Smooth muscle cell of the coronary artery (primary cell): Measurements from ENCODE around the gene ACO2. TPM values are rescaled to one million over a fixed set of nuclear protein-coding genes. Genes with fewer than 3 reads are reported as not detected.

Experiments used
- total RNA-seq: library from RNA; depleted of rRNA; stranded (reverse); fragments of >200 nt; gene quantifications from 2 replicates; pipeline ENCODE4 v1.2.3, GENCODE V29; 2014; ENCODE audit warnings: low replicate concordance

Gene ACO2
- total RNA-seq, result 67.7 and 78.2 TPM in 2 replicates

DNA sequence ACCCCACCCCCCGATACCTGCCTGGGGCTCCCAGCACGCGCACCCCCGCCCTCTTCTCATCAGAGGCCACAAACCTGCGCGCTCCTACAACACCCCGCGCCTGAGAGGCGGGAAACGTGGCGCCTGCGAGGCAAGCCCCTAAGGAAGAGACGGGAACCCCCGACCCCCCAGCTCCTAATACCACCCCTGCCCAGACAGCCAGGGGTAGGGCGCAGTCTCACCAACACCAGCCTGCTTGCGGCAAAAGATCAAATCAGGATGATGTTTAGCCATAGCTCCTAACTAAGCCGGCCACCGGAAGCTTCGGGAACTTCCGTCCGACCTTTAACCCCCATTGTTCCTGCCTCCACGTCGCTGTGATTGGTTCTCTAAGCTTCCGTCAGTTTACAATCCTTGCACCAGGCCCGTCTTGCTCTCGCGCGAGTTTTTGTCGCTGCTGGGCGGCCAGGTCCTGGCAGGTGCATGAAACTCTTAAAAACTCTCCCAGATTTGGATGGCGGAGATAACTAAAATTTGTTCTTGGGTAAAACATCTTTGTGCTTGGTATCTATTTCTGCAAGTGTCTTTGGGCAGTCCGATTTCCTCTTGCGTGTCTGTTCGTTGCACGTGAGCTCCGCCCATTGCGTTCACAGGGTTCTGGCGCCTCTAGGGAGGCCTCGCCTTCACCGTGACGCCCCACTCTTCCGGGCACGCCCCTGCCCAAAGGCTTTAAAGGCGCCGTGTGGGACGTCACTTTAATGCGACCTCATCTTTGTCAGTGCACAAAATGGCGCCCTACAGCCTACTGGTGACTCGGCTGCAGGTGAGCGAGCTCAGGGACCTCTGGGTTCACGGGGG, at the start of gene ACO2, which contains the start of gene PHF5A:
TSS of gene ACO2 (plus strand) at position 737 of the 837 bp plus-strand sequence. CDS start at position 767, 30 bp downstream.
TSS of gene PHF5A (minus strand) at position 312 of the 837 bp plus-strand sequence. CDS start at position 273, 39 bp downstream.

DNA sequence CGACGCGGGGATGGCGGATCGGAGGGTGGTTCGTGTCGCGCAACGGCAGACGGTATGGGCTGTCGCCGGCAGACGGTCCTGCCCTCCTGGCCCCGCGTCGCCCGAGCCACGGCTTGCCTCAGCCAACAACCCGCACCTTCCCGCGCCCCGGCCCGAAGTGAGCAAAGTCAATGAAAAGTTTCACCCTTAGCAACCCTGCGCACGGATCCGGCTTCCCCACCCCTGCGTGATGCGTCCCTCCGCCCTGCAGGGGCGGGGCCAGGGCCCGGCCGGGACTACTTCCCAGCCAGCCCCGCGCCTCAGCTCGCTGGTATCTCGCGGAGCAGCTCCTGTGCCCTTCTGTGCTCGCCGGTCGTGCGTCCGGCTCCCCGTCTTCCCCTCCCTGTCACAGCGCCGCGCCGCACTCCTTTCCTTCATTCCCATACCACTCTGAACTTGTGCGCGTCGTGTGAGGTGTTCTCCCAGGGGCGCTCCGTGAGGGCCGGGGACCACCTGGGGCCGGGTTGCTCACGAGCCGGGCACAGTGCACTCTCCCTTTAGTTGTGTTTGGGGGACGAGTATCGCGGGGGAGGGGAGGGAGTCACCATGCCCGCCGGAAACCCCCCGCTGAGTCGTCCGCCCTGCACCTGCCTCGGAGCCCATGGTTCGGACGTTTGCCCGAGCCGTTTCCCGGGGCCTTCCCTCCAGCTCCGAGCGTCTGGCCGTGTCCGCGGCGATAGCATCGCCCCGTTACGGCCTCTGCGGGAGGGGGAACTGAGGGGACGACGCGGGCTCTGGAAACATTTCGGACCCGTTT, 22.1 kb upstream of the ACO2 start, which contains the start of gene TOB2:
TSS of gene TOB2 (minus strand) at position 163 of the 796 bp plus-strand sequence. CDS start 9,456 bp downstream, outside the sequence.

DNA sequence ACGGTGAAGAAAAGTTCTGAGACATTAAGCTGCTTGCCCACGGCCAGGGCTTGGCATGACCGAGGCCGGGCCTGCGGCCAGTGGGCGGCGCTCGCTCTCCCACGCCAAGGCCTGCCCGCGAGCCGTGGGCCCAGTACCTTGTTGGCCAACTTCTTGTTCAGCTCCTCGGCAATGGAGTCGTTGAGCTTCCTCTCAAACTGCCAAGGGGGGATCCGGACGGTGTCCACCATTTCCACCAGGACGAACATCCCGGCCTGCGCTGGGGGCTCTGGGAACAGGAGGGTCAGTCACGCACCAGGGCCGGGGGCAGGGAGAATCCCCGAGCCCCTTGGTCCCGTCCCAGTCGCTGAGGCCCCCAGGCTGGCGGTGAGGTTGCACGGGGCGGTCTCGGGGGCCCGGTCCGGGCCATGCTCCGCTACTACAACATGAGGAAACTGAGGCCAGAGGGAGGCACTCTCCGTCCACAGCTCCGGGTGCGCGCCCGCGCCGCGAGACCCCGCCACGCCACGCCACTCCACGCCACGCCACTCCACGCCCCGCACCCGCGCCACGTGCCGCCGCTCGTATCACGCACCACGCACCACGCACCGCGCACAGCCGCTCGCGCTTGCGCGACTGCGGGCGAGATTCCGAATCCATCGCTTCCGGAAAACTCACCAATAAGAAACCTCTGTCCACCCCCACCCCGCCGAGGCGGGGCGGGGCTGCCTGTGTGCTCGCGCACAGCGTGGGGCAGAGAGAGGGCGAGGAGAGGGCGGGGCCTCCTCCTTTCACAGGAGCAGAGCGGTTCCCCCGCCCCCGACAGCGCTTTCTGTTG, 75.1 kb downstream of the ACO2 start, which contains the start of gene POLR3H:
TSS of gene POLR3H (minus strand) at position 617 of the 817 bp plus-strand sequence. CDS start at position 248, 369 bp downstream.

Other genes starting within 250 kb of the ACO2 start
- 0.12 and 0.60 TPM in 2 replicates for gene CHADL, start 228.2 kb upstream of the ACO2 start, total RNA-seq
- gene RANGAP1, start 182.9 kb upstream of the ACO2 start, total RNA-seq, result 30.9 and 62.8 TPM in 2 replicates
- 39.3 and 61.9 TPM in 2 replicates for gene ZC3H7B, start 167.6 kb upstream of the ACO2 start, total RNA-seq
- 4.5 and 10.5 TPM in 2 replicates for gene TEF, start 87.2 kb upstream of the ACO2 start, total RNA-seq
- gene TOB2, start 22.3 kb upstream of the ACO2 start, total RNA-seq, result 10.1 TPM in 2 replicates
- 59.8 and 62.2 TPM in 2 replicates for gene PHF5A, start 425 bp upstream of the ACO2 start, total RNA-seq
- 20.2 and 33.2 TPM in 2 replicates for gene POLR3H, start 75.4 kb downstream of the ACO2 start, total RNA-seq
- 1.4 and 9.3 TPM in 2 replicates for gene CSDC2, start 91.9 kb downstream of the ACO2 start, total RNA-seq
- gene PMM1, start 120.7 kb downstream of the ACO2 start, total RNA-seq, result 25.5 and 26.2 TPM in 2 replicates
- gene DESI1, start 151.9 kb downstream of the ACO2 start, total RNA-seq, result 6.4 and 12.7 TPM in 2 replicates
- gene XRCC6, start 152.2 kb downstream of the ACO2 start, total RNA-seq, result 210 and 290 TPM in 2 replicates
- 76.8 and 94.9 TPM in 2 replicates for gene SNU13, start 219.8 kb downstream of the ACO2 start, total RNA-seq
- 0.12 and 1.1 TPM in 2 replicates for gene MEI1, start 230.4 kb downstream of the ACO2 start, total RNA-seq